Activated CD8-positive, alpha-beta T cell treated with anti-CD3 and anti-CD28 coated beads, Interleukin-2, amount 10 ng/mL, durations not matched to agents 7 days and 5 days (primary cell): Measurements from ENCODE around the gene TUT4. TPM values are rescaled to one million over a fixed set of nuclear protein-coding genes. Genes with fewer than 3 reads are reported as not detected.

ENCODE experiments used
- ATAC-seq: fragments of 150-1000 bp; cut with Tn5 transposase; one replicate; pipeline ENCODE4 v1.10.0; 2021; ENCODE audit warnings: moderate library complexity
- CTCF ChIA-PET: fragments of 350-600 bp; sonication (Branson Sonifier 250); formaldehyde crosslinking; loops from one replicate; lab custom pipeline; 2021; ENCODE audit warnings: antibody characterized with exemption; lab: Charles Lee
- POLR2A ChIA-PET: fragments of 350-600 bp; sonication (Branson Sonifier 250); formaldehyde crosslinking; loops from one replicate; lab custom pipeline; 2021; ENCODE audit warnings: antibody characterized with exemption; lab: Charles Lee
- DNase-seq: peaks from one replicate; pipeline ENCODE4 v3.0.0-alpha.2; 2020
- H3K27ac Mint-ChIP-seq: one replicate; pipeline ENCODE4 v1.8.0; 2021; ENCODE audit warnings: mild to moderate bottlenecking, mixed read lengths
- H3K27me3 Mint-ChIP-seq: one replicate; pipeline ENCODE4 v1.8.0; 2021; ENCODE audit warnings: low read depth, mixed read lengths
- H3K36me3 Mint-ChIP-seq: one replicate; pipeline ENCODE4 v1.8.0; 2021; ENCODE audit warnings: low read depth, mixed read lengths
- H3K4me1 Mint-ChIP-seq: one replicate; pipeline ENCODE4 v1.8.0; 2021; ENCODE audit warnings: low read depth, mixed read lengths
- H3K4me3 Mint-ChIP-seq: one replicate; pipeline ENCODE4 v1.8.0; 2021; ENCODE audit warnings: mild to moderate bottlenecking, mixed read lengths
- H3K9me3 Mint-ChIP-seq: one replicate; pipeline ENCODE4 v1.8.0; 2022; ENCODE audit warnings: mixed read lengths; ENCODE audit not compliant: insufficient read depth
- total RNA-seq, 2 experiments: library from RNA; stranded (reverse); gene quantifications; one replicate each; pipeline ENCODE4 v1.2.3, GENCODE V29; 2021

The TUT4 gene
- total RNA-seq, 2 experiments from 2014 or later, result 58.5 to 65.9 TPM

DNA sequence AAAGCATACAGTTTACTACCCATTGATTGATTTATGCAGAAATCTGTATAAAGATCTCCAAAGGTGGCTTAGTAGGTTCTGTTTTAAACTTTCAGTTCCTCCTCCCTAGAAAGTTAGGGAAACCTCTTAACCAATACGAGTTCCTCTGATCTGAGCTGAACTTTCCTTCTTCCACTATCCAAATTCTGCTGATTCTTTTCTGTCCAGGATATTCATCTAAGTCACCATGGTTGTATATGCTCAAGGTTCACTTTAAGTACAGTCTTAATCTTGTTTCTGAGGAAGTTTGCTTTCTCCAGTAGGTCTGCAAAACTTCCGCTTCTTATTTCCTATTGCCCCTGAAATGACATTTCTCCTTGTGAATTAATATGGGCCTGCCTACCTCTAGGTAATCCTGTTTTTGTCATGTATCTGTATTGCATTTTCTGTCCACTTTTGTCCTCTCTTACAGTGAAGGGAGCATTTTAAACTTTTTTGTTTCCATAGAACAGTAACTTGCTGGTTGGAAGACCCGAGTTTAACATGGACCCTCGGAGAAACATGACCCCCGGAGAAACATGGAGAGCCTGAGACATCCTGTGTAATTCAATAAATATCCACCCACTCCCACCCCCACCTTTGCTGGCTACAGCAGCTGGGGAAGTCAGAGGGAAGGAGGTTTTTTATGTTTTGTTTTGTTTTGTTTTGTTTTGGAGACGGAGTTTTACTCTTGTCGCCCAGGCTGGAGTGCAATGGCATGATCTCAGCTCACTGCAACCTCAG is 16.7 kb upstream of the TUT4 start:
- H3K4me1 Mint-ChIP-seq, result peaks cover 14% of the 10 kb centered on the region
- CTCF ChIA-PET, result interaction anchor here (1.5 to 3.0 kb wide), 2 partner anchors 16 to 56 kb away, joined by 3 to 10 read pairs; partner anchors contain the start of gene TUT4
- H3K9me3 Mint-ChIP-seq, result no peaks in the 10 kb centered on the region
- no peaks in the 10 kb centered on the region for H3K36me3 Mint-ChIP-seq
- no peak overlapping the region for H3K4me3 Mint-ChIP-seq
- DNase-seq (no peak), ATAC-seq (no peak)
- peaks cover 3% of the 10 kb centered on the region for H3K27me3 Mint-ChIP-seq
- POLR2A ChIA-PET, result interaction anchor here (0.6 to 1.3 kb wide), 2 partner anchors 22 to 472 kb away, joined by 3 read pairs; no protein-coding TSS in a partner anchor
- H3K27ac Mint-ChIP-seq, result peak overlapping the region; percentile 47

GRCh38 chr1:52567943-52568342 is 15.1 kb upstream of the TUT4 start:
- POLR2A ChIA-PET, result interaction anchor here (0.7 to 1.7 kb wide), 2 partner anchors 14 to 164 kb away, joined by 3 to 5 read pairs; partner anchors contain the start of genes ORC1 and PRPF38A
- H3K27me3 Mint-ChIP-seq, result peaks cover 3% of the 10 kb centered on the region
- H3K27ac Mint-ChIP-seq, result no peak overlapping the region
- DNase-seq (no peak), ATAC-seq (no peak)
- peaks cover 14% of the 10 kb centered on the region for H3K4me1 Mint-ChIP-seq
- no peaks in the 10 kb centered on the region for H3K9me3 Mint-ChIP-seq
- H3K4me3 Mint-ChIP-seq, result no peak overlapping the region
- H3K36me3 Mint-ChIP-seq, result no peaks in the 10 kb centered on the region
- CTCF ChIA-PET, result interaction anchor here (1.5 to 3.0 kb wide), 2 partner anchors 14 to 53 kb away, joined by 3 to 10 read pairs; partner anchors contain the start of gene TUT4

DNA sequence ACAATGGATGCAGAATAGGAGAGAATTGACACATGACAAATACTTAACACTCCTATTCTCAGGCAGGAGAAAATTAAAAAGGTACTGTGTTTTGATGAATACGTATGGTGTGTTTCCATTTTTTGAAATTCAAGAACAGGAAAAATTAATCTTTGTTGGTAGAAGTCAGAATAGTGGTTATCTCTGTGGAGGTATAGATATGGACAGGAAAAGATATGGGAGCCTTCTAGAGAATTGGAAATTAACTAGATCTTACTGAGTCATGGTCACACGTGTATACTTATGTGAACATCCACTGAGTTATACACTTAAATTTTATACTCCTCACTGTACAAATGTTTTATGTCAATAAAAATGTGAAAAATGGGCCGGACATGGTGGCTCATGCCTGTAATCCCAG is 9.9 kb upstream of the TUT4 start:
- H3K9me3 Mint-ChIP-seq, result no peaks in the 10 kb centered on the region
- H3K27ac Mint-ChIP-seq, result no peak overlapping the region
- H3K4me1 Mint-ChIP-seq, result peaks cover under 1% of the 10 kb centered on the region
- ChIA-PET CTCF (no interaction called here), POLR2A (no interaction called here)
- ATAC-seq (no peak), DNase-seq (no peak)
- no peak overlapping the region for H3K4me3 Mint-ChIP-seq
- H3K27me3 Mint-ChIP-seq, result peaks cover 4% of the 10 kb centered on the region
- no peaks in the 10 kb centered on the region for H3K36me3 Mint-ChIP-seq

GRCh38 chr1:52559875-52560274 is 7.0 kb upstream of the TUT4 start:
- ChIA-PET POLR2A (no interaction called here), CTCF (no interaction called here)
- ATAC-seq (no peak), DNase-seq (no peak)
- Mint-ChIP-seq H3K9me3 (no peaks in the 10 kb centered on the region), H3K27ac (no peak overlapping the region), H3K27me3 (peaks cover 10% of the 10 kb centered on the region), H3K36me3 (no peaks in the 10 kb centered on the region), H3K4me1 (peaks cover 3% of the 10 kb centered on the region), H3K4me3 (no peak overlapping the region)

GRCh38 chr1:52558941-52559340 is 6.0 kb upstream of the TUT4 start:
- no peak overlapping the region for H3K27ac Mint-ChIP-seq
- no peak for ATAC-seq
- ChIA-PET CTCF (no interaction called here), POLR2A (no interaction called here)
- no peak overlapping the region for H3K4me3 Mint-ChIP-seq
- H3K4me1 Mint-ChIP-seq, result peaks cover 11% of the 10 kb centered on the region
- no peaks in the 10 kb centered on the region for H3K36me3 Mint-ChIP-seq
- no peak for DNase-seq
- no peaks in the 10 kb centered on the region for H3K9me3 Mint-ChIP-seq
- H3K27me3 Mint-ChIP-seq, result peaks cover 12% of the 10 kb centered on the region

DNA sequence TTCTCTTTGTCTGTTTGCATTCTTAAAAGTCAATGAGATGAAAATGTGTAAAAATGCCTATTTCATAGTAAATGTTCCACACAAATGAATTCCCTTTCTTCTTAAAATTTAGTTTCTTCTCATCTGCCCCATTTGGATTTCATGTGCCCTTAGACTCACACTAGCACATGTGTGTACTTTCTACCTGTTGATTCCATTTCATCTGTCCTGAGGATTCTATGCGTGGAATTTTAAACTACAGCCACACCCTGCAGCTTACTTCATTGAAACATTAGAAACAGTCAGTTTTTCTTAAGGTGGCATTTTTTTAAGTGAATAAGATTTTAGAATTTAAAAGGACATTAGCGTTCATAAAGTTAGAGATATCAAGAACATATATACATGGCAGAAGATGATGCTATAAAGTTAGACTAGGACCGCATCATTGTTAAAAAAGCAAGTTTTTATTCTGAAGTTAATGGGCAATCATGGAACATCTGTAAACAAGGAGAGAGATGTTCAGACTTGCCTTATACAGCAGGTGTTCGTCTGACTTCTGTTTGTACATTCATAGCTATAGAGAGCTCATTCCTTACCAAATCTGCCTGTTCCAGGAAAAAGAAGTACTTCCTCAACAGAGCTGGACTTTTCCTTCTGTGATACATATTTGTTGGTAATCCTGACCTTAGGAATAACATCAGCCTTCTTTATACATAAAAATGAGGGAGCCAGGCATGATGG is 3.9 kb upstream of the TUT4 start:
- Mint-ChIP-seq H3K27ac (no peak overlapping the region), H3K27me3 (peaks cover 13% of the 10 kb centered on the region), H3K4me1 (peaks cover 11% of the 10 kb centered on the region), H3K9me3 (no peaks in the 10 kb centered on the region), H3K4me3 (no peak overlapping the region), H3K36me3 (no peaks in the 10 kb centered on the region)
- DNase-seq (no peak), ATAC-seq (no peak)
- CTCF ChIA-PET, result no interaction called here
- POLR2A ChIA-PET, result interaction anchor here (0.6 kb wide), 1 partner anchor 131 kb away, joined by 3 read pairs; no protein-coding TSS in a partner anchor

DNA sequence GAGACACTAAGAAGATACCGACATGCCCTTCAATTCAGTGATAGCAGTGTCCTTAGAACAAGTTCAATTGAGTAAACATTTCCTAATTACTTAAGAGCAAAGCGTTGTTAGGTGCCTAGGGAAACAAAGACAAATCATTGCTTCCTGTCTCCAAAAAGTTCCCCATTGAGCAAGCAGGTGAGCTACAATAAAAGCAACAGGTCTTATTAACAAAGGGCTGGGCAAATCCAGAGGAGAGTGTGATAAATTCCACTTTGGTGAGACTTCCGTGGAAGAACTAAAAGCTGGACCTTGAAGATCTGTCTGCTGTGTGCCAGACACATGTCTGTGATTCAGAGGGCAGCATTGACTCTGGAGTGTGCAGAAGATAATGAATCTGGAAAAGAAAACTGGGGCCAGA is 1.9 kb upstream of the TUT4 start:
- Mint-ChIP-seq H3K9me3 (no peaks in the 10 kb centered on the region), H3K27me3 (peaks cover 13% of the 10 kb centered on the region), H3K36me3 (peaks cover 2% of the 10 kb centered on the region), H3K4me3 (peak overlapping the region; percentile 65), H3K27ac (peak overlapping the region; percentile 60), H3K4me1 (peaks cover 15% of the 10 kb centered on the region)
- ATAC-seq (no peak), DNase-seq (no peak)
- ChIA-PET CTCF (interaction anchor here (3.2 kb wide), 1 partner anchor 14 kb away, joined by 10 read pairs; no protein-coding TSS in a partner anchor), POLR2A (interaction anchor here (1.2 kb wide), 1 partner anchor 151 kb away, joined by 4 read pairs; the partner anchor contains the start of gene ORC1)

- ATAC-seq, result no peak
- H3K27ac Mint-ChIP-seq, result peak overlapping the region; percentile 61
- no peak for DNase-seq
- peaks cover 13% of the 10 kb centered on the region for H3K27me3 Mint-ChIP-seq
- ChIA-PET POLR2A (interaction anchor here (0.7 to 2.3 kb wide), 8 partner anchors 10 to 172 kb away, joined by 3 to 23 read pairs (median 4); partner anchors contain the start of genes ORC1, PRPF38A, SHISAL2A and ZYG11B), CTCF (interaction anchor here (2.0 to 3.2 kb wide), 2 partner anchors 14 to 149 kb away, joined by 5 to 10 read pairs; partner anchors contain the start of genes ORC1 and PRPF38A)
- peaks cover 17% of the 10 kb centered on the region for H3K4me1 Mint-ChIP-seq
- peak overlapping the region; percentile 65 for H3K4me3 Mint-ChIP-seq
- H3K9me3 Mint-ChIP-seq, result no peaks in the 10 kb centered on the region
- peaks cover 4% of the 10 kb centered on the region for H3K36me3 Mint-ChIP-seq
These were observed 1.4 kb upstream of the TUT4 start for GRCh38 chr1:52554267-52554640.

DNA sequence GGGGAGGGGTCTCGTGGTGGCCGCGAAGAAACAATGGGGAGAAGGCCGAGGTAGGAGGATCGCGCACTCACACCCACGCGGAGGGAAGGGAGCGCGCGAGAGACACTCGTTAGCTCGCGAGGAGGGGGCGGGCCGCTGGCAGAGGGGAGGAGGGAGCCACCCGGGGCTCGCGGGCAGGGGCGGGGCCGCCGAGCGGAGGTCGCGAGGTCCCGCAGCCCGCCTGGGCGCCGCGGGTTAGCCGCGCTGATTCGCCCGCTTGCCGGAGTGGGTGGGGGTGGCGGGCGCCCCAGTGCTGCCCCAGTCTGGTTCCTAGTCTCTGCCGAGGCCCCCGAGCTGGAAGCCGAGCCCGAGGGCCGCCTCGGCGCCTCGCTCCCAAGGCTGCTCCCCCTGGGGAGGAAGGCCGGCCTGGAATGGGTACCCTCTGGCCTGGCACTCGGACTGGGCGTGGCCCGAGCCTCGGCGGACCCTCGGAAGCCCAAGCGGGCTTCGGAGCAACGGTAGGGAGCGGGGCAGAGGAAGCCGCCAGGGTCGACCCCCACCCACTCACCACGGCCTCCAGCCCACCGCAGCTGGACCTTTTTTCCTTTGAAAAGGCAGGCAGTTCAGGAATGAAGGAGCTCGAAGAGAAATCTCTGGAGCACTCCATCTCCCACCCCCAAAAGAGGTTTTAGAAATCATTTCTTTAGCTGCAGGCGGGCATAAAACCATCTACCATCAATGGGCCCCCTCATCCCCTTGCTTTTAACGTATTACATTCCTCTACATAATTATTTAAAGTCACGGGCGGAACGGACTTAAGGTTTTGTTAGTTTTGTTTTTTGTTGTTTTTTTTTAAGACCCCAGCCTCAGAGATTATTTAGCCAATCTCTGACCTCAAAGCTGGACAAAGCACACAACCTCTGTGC is 722 bp upstream of the TUT4 start:
- no peaks in the 10 kb centered on the region for H3K9me3 Mint-ChIP-seq
- POLR2A ChIA-PET, result interaction anchor here (0.6 to 2.5 kb wide), 21 partner anchors 8 to 516 kb away, joined by 3 to 23 read pairs (median 3); partner anchors contain the start of genes GPX7, ORC1, PRPF38A and SHISAL2A
- ATAC-seq (peak; percentile 85), DNase-seq (peak; percentile 91)
- CTCF ChIA-PET, result interaction anchor here (1.0 to 3.2 kb wide), 6 partner anchors 15 to 149 kb away, joined by 3 to 10 read pairs (median 6); partner anchors contain the start of genes ORC1 and PRPF38A
- peak overlapping the region; percentile 65 for H3K4me3 Mint-ChIP-seq
- H3K27me3 Mint-ChIP-seq, result peaks cover 11% of the 10 kb centered on the region
- peak overlapping the region; percentile 61 for H3K27ac Mint-ChIP-seq
- peaks cover 23% of the 10 kb centered on the region for H3K4me1 Mint-ChIP-seq
- peaks cover 8% of the 10 kb centered on the region for H3K36me3 Mint-ChIP-seq

GRCh38 chr1:52552236-52552504 is 722 bp downstream of the TUT4 start:
- Mint-ChIP-seq H3K27me3 (peaks cover 10% of the 10 kb centered on the region), H3K27ac (no peak overlapping the region), H3K9me3 (no peaks in the 10 kb centered on the region), H3K4me1 (peaks cover 23% of the 10 kb centered on the region), H3K36me3 (peaks cover 10% of the 10 kb centered on the region), H3K4me3 (no peak overlapping the region)
- ATAC-seq, result peak; percentile 34
- POLR2A ChIA-PET, result interaction anchor here (1.0 to 2.5 kb wide), 6 partner anchors 80 to 148 kb away, joined by 3 to 23 read pairs (median 13); partner anchors contain the start of genes ORC1, PRPF38A and SHISAL2A
- peak; percentile 80 for DNase-seq
- CTCF ChIA-PET, result interaction anchor here (1.7 kb wide), 1 partner anchor 134 kb away, joined by 8 read pairs; no protein-coding TSS in a partner anchor
